GM19238 (cell line): ENCODE results near the gene GCLM.

Experiments
- DNase-seq: peaks from one replicate; pipeline ENCODE4 v3.0.0; 2011; ENCODE audit warnings: low spot score; ENCODE audit not compliant: insufficient read length

Gene GCLM

GRCh38 chr1:93846992-93847810 lies 62.0 kb downstream of the GCLM start:
- peak; percentile 69 for DNase-seq

DNA sequence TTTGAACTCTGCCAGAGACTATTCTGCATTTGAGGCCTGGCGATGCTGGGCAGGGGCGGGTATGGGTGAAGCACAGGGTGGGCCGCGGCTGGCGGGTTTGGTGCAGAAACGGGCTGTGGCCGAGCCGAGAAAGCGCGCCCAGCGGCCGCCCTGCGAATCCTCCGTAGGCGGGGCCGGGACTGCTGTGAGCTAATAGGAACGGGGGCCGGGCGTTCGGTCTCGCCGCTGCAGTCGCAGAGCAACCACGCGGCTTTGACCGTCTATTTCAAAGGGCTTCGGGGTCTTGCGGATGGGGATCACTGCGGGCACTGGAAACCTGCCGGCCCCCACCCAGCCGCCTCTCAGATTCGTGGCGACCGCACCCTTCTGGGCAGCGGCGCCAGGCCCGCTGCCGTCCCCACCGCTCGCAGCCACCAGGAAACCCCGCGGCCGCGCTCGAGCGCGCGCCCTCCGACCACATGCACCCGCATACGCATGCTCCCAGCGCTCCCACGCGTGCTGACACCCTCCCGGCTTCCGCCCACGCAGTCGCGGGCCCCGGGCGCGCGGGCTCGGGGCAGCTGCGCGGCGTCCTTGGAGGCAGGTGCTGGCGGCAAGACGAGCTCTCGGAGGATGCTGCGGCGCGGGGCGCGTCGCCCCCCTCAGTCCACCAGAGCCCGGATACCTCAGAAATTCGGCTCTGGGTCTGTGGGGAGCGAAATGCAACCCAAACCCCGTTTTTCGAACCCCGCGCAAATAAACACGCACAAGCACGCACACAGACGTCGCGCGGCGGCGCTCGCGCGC lies 62.8 kb downstream of the GCLM start:
- peak; percentile 81 for DNase-seq

DNA sequence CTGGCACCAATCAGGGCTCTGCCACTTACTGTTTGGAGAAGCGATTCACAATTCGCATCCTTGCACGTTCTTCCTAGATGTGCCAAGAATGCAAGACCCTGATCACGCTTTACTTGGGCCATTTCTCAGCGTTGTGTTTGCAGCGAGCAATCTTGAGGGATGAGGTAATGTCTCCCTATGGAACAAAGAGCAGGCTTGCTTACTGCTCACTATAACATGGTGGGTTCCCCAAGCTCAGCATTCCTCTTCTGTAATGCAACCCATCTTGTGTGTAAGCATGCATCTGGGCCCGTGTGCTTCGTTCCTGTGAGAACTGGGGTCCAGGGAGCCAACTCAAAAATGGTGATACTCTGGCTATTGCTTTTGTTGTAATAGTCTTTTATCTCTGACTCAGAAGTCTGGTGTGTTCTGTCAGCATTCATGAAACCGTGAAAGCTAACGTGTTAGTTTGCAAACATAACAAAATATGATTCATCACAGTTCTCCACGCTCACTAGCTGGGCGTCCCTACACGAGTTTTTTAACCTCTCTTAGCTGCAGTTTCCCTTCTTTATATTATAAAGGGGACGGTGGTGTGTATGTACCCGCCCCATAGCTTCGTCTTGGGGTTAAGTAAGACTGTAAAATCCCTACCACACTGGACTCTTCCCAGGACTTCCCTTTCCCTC lies 63.6 kb downstream of the GCLM start:
- no peak for DNase-seq

- DNase-seq: peak; percentile 25
Observed at GRCh38 chr1:93844262-93845045, 64.8 kb downstream of the GCLM start.

DNA sequence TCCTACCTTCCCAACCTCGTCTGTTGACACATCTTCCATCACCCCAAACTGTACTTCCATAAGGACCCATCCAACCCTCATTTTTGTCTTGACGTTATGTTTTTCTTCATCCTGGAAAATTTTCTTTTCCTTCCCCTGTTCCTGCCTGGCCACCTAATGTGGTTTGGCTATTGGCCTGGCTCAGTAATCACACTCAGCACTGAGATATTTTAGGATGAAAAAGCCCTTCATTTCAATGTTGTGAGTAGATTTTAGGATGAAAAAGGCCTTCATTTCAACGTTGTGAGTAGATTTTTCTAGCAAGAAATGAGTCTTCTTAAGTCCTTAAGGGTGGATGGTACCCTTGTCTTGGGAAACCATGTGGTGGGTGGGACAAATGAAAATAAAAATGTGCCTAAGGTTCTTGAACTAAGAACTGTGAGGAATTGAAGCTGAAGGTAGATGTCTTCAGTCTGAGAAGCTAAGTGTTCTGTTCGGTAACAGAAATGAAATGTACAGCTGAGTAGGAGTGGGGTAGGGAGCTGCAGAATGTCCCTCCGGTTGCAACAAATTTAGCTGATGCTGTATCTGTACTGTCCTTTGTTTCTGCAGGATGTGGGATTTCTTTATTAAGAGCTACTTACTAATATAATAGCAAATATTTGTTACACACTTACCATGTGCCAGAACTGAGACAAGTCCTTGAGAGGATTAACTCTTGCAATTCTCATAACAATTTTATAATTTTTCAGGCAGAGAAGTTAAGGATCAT lies 66.3 kb downstream of the GCLM start:
- no peak for DNase-seq

GRCh38 chr1:93841771-93842170 lies 67.5 kb downstream of the GCLM start:
- DNase-seq: no peak

- no peak for DNase-seq
Observed at GRCh38 chr1:93840956-93841482, 68.2 kb downstream of the GCLM start.

- DNase-seq: no peak
Observed at GRCh38 chr1:93839753-93840152, 69.5 kb downstream of the GCLM start.

DNA sequence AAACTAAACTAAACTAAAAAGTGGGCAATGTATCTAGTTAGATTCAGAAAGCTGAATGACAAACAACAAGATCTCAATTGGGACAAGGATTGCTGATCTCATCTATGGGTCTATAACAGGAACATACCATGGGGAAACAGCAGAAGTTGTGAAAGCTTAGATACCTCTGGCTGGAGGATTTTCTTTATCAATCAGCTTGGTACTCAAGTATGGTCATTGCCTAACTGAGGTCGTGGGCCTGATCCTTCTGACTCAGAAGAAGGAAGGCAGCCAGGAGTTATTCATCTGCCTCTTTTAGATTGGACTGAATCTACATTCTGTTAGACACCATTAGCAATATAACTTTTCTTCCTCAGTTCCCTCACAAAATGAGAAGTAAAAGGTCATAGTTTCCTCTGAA lies 69.9 kb downstream of the GCLM start:
- no peak for DNase-seq

DNA sequence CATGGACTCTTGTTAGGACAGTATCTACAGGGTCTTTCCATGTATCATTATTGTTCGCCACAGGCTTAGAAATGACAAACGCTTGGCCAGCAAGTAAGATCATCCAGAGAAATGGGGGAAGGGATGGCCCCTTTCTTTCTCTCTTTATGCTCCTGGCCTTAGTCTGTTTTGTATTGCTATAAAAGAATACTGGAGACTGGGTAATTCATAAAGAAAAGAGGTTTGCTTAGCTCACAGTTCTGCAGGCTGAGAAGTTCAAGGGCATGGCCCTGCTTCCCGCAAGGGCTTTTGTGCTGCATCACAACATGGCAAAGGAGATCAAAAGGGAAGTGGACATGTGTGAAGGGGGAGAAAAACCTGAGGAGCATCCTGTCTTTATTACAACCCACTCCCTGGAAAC lies 71.3 kb downstream of the GCLM start:
- no peak for DNase-seq
